HG03175 (cell line): Measurements from ENCODE around the gene NUDT5.

Experiments
- ATAC-seq: cut with Tn5 transposase; IDR thresholded peaks from one replicate; pipeline ENCODE4 v1.9.1; 2021; ENCODE audit warnings: mild to moderate bottlenecking, moderate library complexity; ENCODE audit not compliant: unreplicated experiment

Gene NUDT5

GRCh38 chr10:12165036-12165435, 30.7 kb downstream of the NUDT5 start:
- ATAC-seq = no peak

- ATAC-seq = no peak
Measured at GRCh38 chr10:12164085-12164484, 31.6 kb downstream of the NUDT5 start.

- no peak for ATAC-seq
Measured at GRCh38 chr10:12162927-12163326, 32.8 kb downstream of the NUDT5 start.

GRCh38 chr10:12160664-12161063, 35.0 kb downstream of the NUDT5 start:
- no peak for ATAC-seq

- no peak for ATAC-seq
Measured at GRCh38 chr10:12158111-12158510, 37.6 kb downstream of the NUDT5 start.

- ATAC-seq = no peak
Measured at GRCh38 chr10:12156367-12157123, 39.1 kb downstream of the NUDT5 start.

GRCh38 chr10:12154516-12154915, 41.2 kb downstream of the NUDT5 start:
- ATAC-seq = no peak

- ATAC-seq = no peak
Measured at GRCh38 chr10:12150163-12150562, 45.5 kb downstream of the NUDT5 start.

- no peak for ATAC-seq
Measured at GRCh38 chr10:12144538-12144937, 51.2 kb downstream of the NUDT5 start.

GRCh38 chr10:12140038-12140437, 55.7 kb downstream of the NUDT5 start:
- ATAC-seq = no peak

- no peak for ATAC-seq
Measured at GRCh38 chr10:12135631-12136030, 60.1 kb downstream of the NUDT5 start.

- peak; percentile 54 for ATAC-seq
Measured at GRCh38 chr10:12130237-12130872, 65.3 kb downstream of the NUDT5 start.

GRCh38 chr10:12129222-12130111, 66.2 kb downstream of the NUDT5 start, which contains the start of gene SEC61A2:
SEC61A2 (plus strand) TSS chr10:12129677; CDS start chr10:12129788, 111 bp downstream.
- peak; percentile 91 for ATAC-seq

GRCh38 chr10:12121673-12122072, 74.0 kb downstream of the NUDT5 start:
- no peak for ATAC-seq
